SK-N-SH (cell line): ENCODE measurements around the gene SH3D19. TPM values are rescaled to one million over a fixed set of nuclear protein-coding genes. Genes with fewer than 3 reads are reported as not detected.

ENCODE experiments used
- CTCF ChIA-PET: fragments of 300-600, 350-600 bp; formaldehyde crosslinking; extraction: SDS; loops from one replicate; lab custom pipeline; 2021; lab: Yijun Ruan, JAX
- POLR2A ChIA-PET: fragments of 350-600 bp; sonication (Branson Sonifier 250); formaldehyde crosslinking; extraction: SDS; loops from one replicate; lab custom pipeline; 2020; ENCODE audit warnings: antibody characterized with exemption, inconsistent platforms; lab: Yijun Ruan, JAX
- DNase-seq: peaks from one replicate; pipeline ENCODE4 v3.0.0; 2012
- H2AFZ ChIP-seq: fragments of 200-600 bp; sonication (generic); 2 replicates; pipeline ENCODE4 v1.8.1; 2016; ENCODE audit warnings: antibody characterized with exemption, mild to moderate bottlenecking, low read depth
- H3F3A ChIP-seq: fragments of 200-600 bp; sonication (generic); replicated peaks from 2 replicates; pipeline ENCODE3; 2016; ENCODE audit warnings: antibody characterized with exemption, mild to moderate bottlenecking; ENCODE audit not compliant: insufficient read depth
- H3K27ac ChIP-seq, 2 experiments: fragments of 200-500 bp in 1 of 2; fragments of 200-600 bp in 1 of 2; sonication (Bioruptor generic) in 1 of 2; sonication (generic), shearing (Covaris generic) in 1 of 2; 2 replicates each; pipeline versions ENCODE4 v1.5.1 to v1.6.1; 2014 to 2016; ENCODE audit warnings: low read depth in 2 of 2, inconsistent platforms in 1 of 2, low read length in 1 of 2, mild to moderate bottlenecking in 1 of 2, mixed read lengths in 1 of 2
- H3K27me3 ChIP-seq: fragments of 200-600 bp; sonication (generic), shearing (Covaris generic); 2 replicates; pipeline ENCODE4 v1.6.1; 2016; ENCODE audit warnings: mixed run types; ENCODE audit not compliant: insufficient read depth
- H3K36me3 ChIP-seq, 2 experiments: fragments of 200-500 bp in 1 of 2; fragments of 200-600 bp in 1 of 2; sonication (Bioruptor generic) in 1 of 2; sonication (generic) in 1 of 2; replicated peaks in 1 of 2; 2 replicates each; pipeline versions ENCODE3 to v1.5.1; 2014 to 2016; ENCODE audit warnings: low read length in 1 of 2, mild to moderate bottlenecking in 1 of 2; ENCODE audit not compliant: insufficient read depth in 2 of 2, control insufficient read depth in 1 of 2
- H3K4me1 ChIP-seq, 2 experiments: fragments of 200-500 bp in 1 of 2; fragments of 200-600 bp in 1 of 2; sonication (Bioruptor generic) in 1 of 2; sonication (generic), shearing (Covaris generic) in 1 of 2; 2 replicates each; pipeline versions ENCODE4 v1.5.1 to v1.6.1; 2014 to 2016; ENCODE audit warnings: low read depth in 1 of 2, low read length in 1 of 2, mixed run types in 1 of 2; ENCODE audit not compliant: insufficient read depth in 2 of 2, control insufficient read depth in 1 of 2
- H3K4me2 ChIP-seq: fragments of 200-600 bp; sonication (generic), shearing (Covaris generic); 2 replicates; pipeline ENCODE4 v1.6.1; 2017; ENCODE audit warnings: mixed run types
- H3K4me3 ChIP-seq, 2 experiments: fragments of 200-500 bp in 1 of 2; fragments of 200-600 bp in 1 of 2; sonication (Bioruptor generic) in 1 of 2; sonication (generic), shearing (Covaris generic) in 1 of 2; 2 replicates each; pipeline versions ENCODE4 v1.5.1 to v1.8.1; 2014 to 2016; ENCODE audit warnings: low read depth in 2 of 2, inconsistent platforms in 1 of 2, low read length in 1 of 2, mild to moderate bottlenecking in 1 of 2, mixed read lengths in 1 of 2, moderate library complexity in 1 of 2
- H3K79me2 ChIP-seq: fragments of 200-600 bp; sonication (generic); 2 replicates; pipeline ENCODE4 v1.8.1; 2017; ENCODE audit warnings: mild to moderate bottlenecking; ENCODE audit not compliant: insufficient read depth
- H3K9ac ChIP-seq: fragments of 200-600 bp; sonication (generic); 2 replicates; pipeline ENCODE4 v1.6.1; 2017; ENCODE audit warnings: mixed run types
- H3K9me2 ChIP-seq: fragments of 200-600 bp; sonication (generic); 2 replicates; pipeline ENCODE4 v1.6.1; 2017; ENCODE audit warnings: mixed run types
- H3K9me3 ChIP-seq: fragments of 200-600 bp; sonication (generic); 2 replicates; pipeline ENCODE4 v1.6.1; 2017; ENCODE audit warnings: mixed run types, mild to moderate bottlenecking, moderate library complexity
- H4K20me1 ChIP-seq: fragments of 200-600 bp; sonication (generic); 2 replicates; pipeline ENCODE4 v1.6.1; 2017; ENCODE audit warnings: mild to moderate bottlenecking, mixed run types; ENCODE audit not compliant: insufficient read depth
- ELF1 ChIP-seq: IDR thresholded peaks from 2 replicates; pipeline ENCODE4 v1.4.0; 2012
- EP300 ChIP-seq, 2 experiments: IDR thresholded peaks; 2 replicates each; pipeline versions ENCODE4 v1.4.0 to v1.6.1; 2012; ENCODE audit warnings: borderline replicate concordance in 1 of 2, low read depth in 1 of 2, low read length in 1 of 2
- FOSL2 ChIP-seq: IDR thresholded peaks from 2 replicates; pipeline ENCODE4 v1.4.0; 2012; ENCODE audit warnings: low read depth, mild to moderate bottlenecking, moderate library complexity, borderline replicate concordance
- FOXJ3 ChIP-seq: sonication (generic); formaldehyde crosslinking; IDR thresholded peaks from 2 replicates; pipeline ENCODE4 v1.5.1; 2020; ENCODE audit warnings: mild to moderate bottlenecking, missing genetic modification reagents
- FOXM1 ChIP-seq: IDR thresholded peaks from 2 replicates; pipeline ENCODE4 v1.4.0; 2012; ENCODE audit warnings: low read depth, mild to moderate bottlenecking
- GABPA ChIP-seq: IDR thresholded peaks from 2 replicates; pipeline ENCODE4 v1.4.0; 2012; ENCODE audit warnings: low read depth, mild to moderate bottlenecking
- GATA2 ChIP-seq: sonication (generic); formaldehyde crosslinking; IDR thresholded peaks from 2 replicates; pipeline ENCODE4 v1.5.0; 2020; ENCODE audit warnings: mild to moderate bottlenecking, missing genetic modification reagents
- JUND ChIP-seq: IDR thresholded peaks from 2 replicates; pipeline ENCODE4 v1.4.0; 2012
- MEF2A ChIP-seq: IDR thresholded peaks from 2 replicates; pipeline ENCODE4 v1.4.0; 2012; ENCODE audit warnings: low read depth, borderline replicate concordance
- MXI1 ChIP-seq: IDR thresholded peaks from 2 replicates; pipeline ENCODE4 v1.6.1; 2012; ENCODE audit warnings: mild to moderate bottlenecking, low read depth, low read length, improper control_type of control experiment
- NFIC ChIP-seq: IDR thresholded peaks from 2 replicates; pipeline ENCODE4 v1.4.0; 2012; ENCODE audit warnings: borderline replicate concordance
- RXRA ChIP-seq: IDR thresholded peaks from 2 replicates; pipeline ENCODE4 v1.4.0; 2012; ENCODE audit warnings: low read depth, mild to moderate bottlenecking, borderline replicate concordance
- TAF1 ChIP-seq: IDR thresholded peaks from 2 replicates; pipeline ENCODE4 v1.6.1; 2012; ENCODE audit warnings: low read depth, mild to moderate bottlenecking, low read length, moderate library complexity, borderline replicate concordance
- TCF12 ChIP-seq: IDR thresholded peaks from 2 replicates; pipeline ENCODE4 v1.4.0; 2012
- TEAD4 ChIP-seq: IDR thresholded peaks from 2 replicates; pipeline ENCODE4 v1.4.0; 2012; ENCODE audit warnings: mild to moderate bottlenecking, borderline replicate concordance; ENCODE audit not compliant: insufficient read depth
- YY1 ChIP-seq: IDR thresholded peaks from 2 replicates; pipeline ENCODE4 v1.4.0; 2012; ENCODE audit warnings: low read depth, mild to moderate bottlenecking
- WGBS: methylation state at CpG from one replicate; pipeline ENCODE4 v1.1.6; 2017; ENCODE audit warnings: low lambda C conversion rate; 5-methylcytosine and 5-hydroxymethylcytosine counted together
- polyA plus RNA-seq, 3 experiments: library from polyadenylated mRNA; depleted of rRNA; stranded (reverse); fragments of >200 nt; gene quantifications; 2 replicates each; pipeline ENCODE4 v1.2.3, GENCODE V29; 2012
- TF ChIP-seq, protein P1 (sequence below): fragments of 200-600 bp; sonication (generic); IDR thresholded peaks from 2 replicates; pipeline ENCODE4 v1.6.1; 2017; ENCODE audit warnings: antibody characterized with exemption, mild to moderate bottlenecking, moderate library complexity
- TF ChIP-seq, protein P2 (sequence below): IDR thresholded peaks from 2 replicates; pipeline ENCODE4 v1.4.0; 2012; ENCODE audit warnings: low read depth, borderline replicate concordance
- TF ChIP-seq, protein P3 (sequence below): IDR thresholded peaks from 2 replicates; pipeline ENCODE4; 2012
- TF ChIP-seq, protein P4 (sequence below): IDR thresholded peaks from 2 replicates; pipeline ENCODE4 v1.4.0; 2012; ENCODE audit warnings: low read depth

Gene SH3D19
- polyA plus RNA-seq, 1 of the 3 experiments (the other 2 are of a cell fraction): 7.1 TPM

DNA sequence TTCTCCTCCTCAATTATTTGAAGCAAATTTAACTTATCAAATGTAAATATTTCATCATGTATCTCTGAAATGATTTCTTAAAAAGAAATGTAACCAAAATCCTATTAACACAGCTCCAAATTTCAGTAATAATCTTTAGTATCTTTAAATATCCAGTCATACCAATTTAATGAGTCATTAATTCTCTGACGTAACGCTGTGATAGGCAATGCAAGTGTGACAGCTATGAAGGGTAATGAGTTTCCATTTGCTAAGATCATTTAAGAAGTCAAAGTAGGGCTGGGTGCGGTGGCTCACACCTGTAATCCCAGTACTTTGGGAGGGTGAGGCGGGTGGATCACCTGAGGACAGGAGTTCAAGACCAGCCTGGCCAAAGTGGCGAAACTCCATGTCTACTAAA is 210.4 kb downstream of the SH3D19 start:
- no peak for DNase-seq
- H3K27ac ChIP-seq: no peak overlapping the region
- H3K27me3 ChIP-seq: no peaks in the 10 kb centered on the region
- peaks cover 24% of the 10 kb centered on the region for H3F3A ChIP-seq
- CTCF ChIA-PET: interaction anchor here (0.7 kb wide), 1 partner anchor 155 kb away, joined by 3 read pairs; no protein-coding TSS in a partner anchor
- no peaks in the 10 kb centered on the region for H3K4me1 ChIP-seq
- WGBS: 90% methylated on average over 5 of the region's 5 CpGs
- no peaks in the 10 kb centered on the region for H3K9me3 ChIP-seq
- 0 out of 2 replicates have a peak, but pooled peaks cover 3% of the 10 kb centered on the region for H3K79me2 ChIP-seq
- no peak overlapping the region for H2AFZ ChIP-seq
- peak; percentile 6; the same call in 1 of the 2 replicates for TF ChIP-seq JUND
- no peak for TF ChIP-seq MEF2A
- no peak for TF ChIP-seq GATA2 (CRISPR knock-in tag)
- TF ChIP-seq MXI1: no peak
- TF ChIP-seq, all 33 proteins: peak for 1
- no peak overlapping the region for H3K9ac ChIP-seq
- POLR2A ChIA-PET: interaction anchor here (1.4 kb wide), 1 partner anchor 10 kb away, joined by 5 read pairs; no protein-coding TSS in a partner anchor
- no peak overlapping the region for H3K4me3 ChIP-seq
- no peaks in the 10 kb centered on the region; the same call in 1 of the 2 replicates for H4K20me1 ChIP-seq
- H3K9me2 ChIP-seq: no peaks in the 10 kb centered on the region
- no peak overlapping the region for H3K4me2 ChIP-seq
- H3K36me3 ChIP-seq: peaks cover under 1 to 23% of the 10 kb centered on the region in 2 experiments

DNA sequence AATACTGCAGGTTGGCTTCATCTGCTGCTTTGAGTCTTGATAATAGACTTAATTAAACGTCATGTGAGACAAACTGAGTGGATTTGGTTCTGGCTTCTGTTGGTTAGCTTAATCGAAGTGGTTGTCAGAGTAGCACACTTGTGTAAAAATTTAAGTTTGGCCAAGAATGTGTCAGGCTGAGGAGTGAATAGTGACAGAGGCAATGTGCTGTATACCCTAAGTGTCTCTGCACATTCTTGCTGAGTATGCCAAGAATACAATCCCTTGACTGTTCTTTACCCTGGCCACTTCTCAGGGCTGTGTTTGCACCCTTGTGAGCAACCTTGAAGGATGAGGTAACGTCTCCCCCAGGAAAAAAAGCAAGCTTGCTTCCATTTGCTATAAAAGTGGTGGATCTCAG is 211.1 kb downstream of the SH3D19 start:
- Histone ChIP-seq H3F3A (peaks cover 30% of the 10 kb centered on the region), H3K4me1 (no peaks in the 10 kb centered on the region), H3K9me3 (no peaks in the 10 kb centered on the region), H3K79me2 (0 out of 2 replicates have a peak, but pooled peaks cover 3% of the 10 kb centered on the region)
- CTCF ChIA-PET: interaction anchor here (0.7 kb wide), 1 partner anchor 156 kb away, joined by 3 read pairs; no protein-coding TSS in a partner anchor
- TF ChIP-seq TAF1 (no peak), MEF2A (no peak), NFIC (no peak), TEAD4 (no peak), YY1 (no peak), FOXJ3 (no peak), GABPA (no peak), ELF1 (no peak), EP300 (IDR thresholded peaks at IDR 0.05; ENCODE audit: borderline replicate concordance in 1 of 2, low read depth in 1 of 2, low read length in 1 of 2) (no peak), FOSL2 (no peak), MXI1 (no peak), FOXM1 (no peak), TCF12 (no peak), RXRA (no peak)
- TF ChIP-seq, protein P1, sequence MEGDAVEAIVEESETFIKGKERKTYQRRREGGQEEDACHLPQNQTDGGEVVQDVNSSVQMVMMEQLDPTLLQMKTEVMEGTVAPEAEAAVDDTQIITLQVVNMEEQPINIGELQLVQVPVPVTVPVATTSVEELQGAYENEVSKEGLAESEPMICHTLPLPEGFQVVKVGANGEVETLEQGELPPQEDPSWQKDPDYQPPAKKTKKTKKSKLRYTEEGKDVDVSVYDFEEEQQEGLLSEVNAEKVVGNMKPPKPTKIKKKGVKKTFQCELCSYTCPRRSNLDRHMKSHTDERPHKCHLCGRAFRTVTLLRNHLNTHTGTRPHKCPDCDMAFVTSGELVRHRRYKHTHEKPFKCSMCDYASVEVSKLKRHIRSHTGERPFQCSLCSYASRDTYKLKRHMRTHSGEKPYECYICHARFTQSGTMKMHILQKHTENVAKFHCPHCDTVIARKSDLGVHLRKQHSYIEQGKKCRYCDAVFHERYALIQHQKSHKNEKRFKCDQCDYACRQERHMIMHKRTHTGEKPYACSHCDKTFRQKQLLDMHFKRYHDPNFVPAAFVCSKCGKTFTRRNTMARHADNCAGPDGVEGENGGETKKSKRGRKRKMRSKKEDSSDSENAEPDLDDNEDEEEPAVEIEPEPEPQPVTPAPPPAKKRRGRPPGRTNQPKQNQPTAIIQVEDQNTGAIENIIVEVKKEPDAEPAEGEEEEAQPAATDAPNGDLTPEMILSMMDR: no peak
- TF ChIP-seq, protein P2, sequence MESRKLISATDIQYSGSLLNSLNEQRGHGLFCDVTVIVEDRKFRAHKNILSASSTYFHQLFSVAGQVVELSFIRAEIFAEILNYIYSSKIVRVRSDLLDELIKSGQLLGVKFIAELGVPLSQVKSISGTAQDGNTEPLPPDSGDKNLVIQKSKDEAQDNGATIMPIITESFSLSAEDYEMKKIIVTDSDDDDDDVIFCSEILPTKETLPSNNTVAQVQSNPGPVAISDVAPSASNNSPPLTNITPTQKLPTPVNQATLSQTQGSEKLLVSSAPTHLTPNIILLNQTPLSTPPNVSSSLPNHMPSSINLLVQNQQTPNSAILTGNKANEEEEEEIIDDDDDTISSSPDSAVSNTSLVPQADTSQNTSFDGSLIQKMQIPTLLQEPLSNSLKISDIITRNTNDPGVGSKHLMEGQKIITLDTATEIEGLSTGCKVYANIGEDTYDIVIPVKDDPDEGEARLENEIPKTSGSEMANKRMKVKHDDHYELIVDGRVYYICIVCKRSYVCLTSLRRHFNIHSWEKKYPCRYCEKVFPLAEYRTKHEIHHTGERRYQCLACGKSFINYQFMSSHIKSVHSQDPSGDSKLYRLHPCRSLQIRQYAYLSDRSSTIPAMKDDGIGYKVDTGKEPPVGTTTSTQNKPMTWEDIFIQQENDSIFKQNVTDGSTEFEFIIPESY: no peak
- TF ChIP-seq, protein P3, sequence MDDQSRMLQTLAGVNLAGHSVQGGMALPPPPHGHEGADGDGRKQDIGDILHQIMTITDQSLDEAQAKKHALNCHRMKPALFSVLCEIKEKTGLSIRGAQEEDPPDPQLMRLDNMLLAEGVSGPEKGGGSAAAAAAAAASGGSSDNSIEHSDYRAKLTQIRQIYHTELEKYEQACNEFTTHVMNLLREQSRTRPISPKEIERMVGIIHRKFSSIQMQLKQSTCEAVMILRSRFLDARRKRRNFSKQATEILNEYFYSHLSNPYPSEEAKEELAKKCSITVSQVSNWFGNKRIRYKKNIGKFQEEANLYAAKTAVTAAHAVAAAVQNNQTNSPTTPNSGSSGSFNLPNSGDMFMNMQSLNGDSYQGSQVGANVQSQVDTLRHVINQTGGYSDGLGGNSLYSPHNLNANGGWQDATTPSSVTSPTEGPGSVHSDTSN: no peak
- TF ChIP-seq, protein P4, sequence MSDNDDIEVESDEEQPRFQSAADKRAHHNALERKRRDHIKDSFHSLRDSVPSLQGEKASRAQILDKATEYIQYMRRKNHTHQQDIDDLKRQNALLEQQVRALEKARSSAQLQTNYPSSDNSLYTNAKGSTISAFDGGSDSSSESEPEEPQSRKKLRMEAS: no peak
- TF ChIP-seq, all 33 proteins: peak for 0
- no peak overlapping the region for H2AFZ ChIP-seq
- WGBS: 68% methylated on average over 3 of the region's 3 CpGs
- no peaks in the 10 kb centered on the region for H3K9me2 ChIP-seq
- POLR2A ChIA-PET: interaction anchor here (1.4 kb wide), 1 partner anchor 9 kb away, joined by 5 read pairs; no protein-coding TSS in a partner anchor
- peaks cover 0 to 25% of the 10 kb centered on the region in 2 experiments for H3K36me3 ChIP-seq
- H3K27me3 ChIP-seq: no peaks in the 10 kb centered on the region
- no peak overlapping the region for H3K4me2 ChIP-seq
- no peaks in the 10 kb centered on the region; the same call in 1 of the 2 replicates for H4K20me1 ChIP-seq
- peak overlapping the region in 1 of 2 experiments; percentile 8; a peak in 1 of 4 replicates for H3K27ac ChIP-seq
- H3K9ac ChIP-seq: no peak overlapping the region
- no peak for DNase-seq
- no peak overlapping the region for H3K4me3 ChIP-seq
